ENCODE data around the gene KRTAP16-1.

DNA sequence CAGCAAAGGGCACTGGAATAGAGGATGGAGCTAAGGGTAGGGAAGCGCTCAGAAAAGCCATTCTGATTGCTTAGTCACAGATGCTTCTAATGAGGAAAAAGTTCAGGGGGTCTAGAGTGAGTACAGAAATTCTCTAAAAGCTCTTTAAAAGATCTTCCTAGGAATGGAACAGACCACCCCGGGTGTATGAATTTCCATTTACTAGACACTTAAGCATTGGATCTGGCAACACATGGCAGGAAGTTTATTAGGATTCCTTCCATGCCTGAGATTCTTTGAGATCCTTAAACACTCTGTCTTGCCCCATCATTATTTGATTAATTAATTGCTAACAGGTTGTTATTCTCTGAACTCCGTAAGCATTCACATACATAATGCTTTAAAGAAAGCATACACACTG, 25.1 kb downstream of the KRTAP16-1 start:
- TF ChIP-seq POLR2A (IDR thresholded peaks at IDR 0.05): no peak
- TF ChIP-seq, protein P1, sequence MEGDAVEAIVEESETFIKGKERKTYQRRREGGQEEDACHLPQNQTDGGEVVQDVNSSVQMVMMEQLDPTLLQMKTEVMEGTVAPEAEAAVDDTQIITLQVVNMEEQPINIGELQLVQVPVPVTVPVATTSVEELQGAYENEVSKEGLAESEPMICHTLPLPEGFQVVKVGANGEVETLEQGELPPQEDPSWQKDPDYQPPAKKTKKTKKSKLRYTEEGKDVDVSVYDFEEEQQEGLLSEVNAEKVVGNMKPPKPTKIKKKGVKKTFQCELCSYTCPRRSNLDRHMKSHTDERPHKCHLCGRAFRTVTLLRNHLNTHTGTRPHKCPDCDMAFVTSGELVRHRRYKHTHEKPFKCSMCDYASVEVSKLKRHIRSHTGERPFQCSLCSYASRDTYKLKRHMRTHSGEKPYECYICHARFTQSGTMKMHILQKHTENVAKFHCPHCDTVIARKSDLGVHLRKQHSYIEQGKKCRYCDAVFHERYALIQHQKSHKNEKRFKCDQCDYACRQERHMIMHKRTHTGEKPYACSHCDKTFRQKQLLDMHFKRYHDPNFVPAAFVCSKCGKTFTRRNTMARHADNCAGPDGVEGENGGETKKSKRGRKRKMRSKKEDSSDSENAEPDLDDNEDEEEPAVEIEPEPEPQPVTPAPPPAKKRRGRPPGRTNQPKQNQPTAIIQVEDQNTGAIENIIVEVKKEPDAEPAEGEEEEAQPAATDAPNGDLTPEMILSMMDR (IDR thresholded peaks at IDR 0.05): no peak
